NCI-H2081 (cell line): ENCODE results near the gene KMT5B.

Source experiments
- DNase-seq, 2 experiments: peaks; one replicate each; lab custom pipeline; 2025; lab: John Stamatoyannopoulos, UW

The KMT5B gene

DNA sequence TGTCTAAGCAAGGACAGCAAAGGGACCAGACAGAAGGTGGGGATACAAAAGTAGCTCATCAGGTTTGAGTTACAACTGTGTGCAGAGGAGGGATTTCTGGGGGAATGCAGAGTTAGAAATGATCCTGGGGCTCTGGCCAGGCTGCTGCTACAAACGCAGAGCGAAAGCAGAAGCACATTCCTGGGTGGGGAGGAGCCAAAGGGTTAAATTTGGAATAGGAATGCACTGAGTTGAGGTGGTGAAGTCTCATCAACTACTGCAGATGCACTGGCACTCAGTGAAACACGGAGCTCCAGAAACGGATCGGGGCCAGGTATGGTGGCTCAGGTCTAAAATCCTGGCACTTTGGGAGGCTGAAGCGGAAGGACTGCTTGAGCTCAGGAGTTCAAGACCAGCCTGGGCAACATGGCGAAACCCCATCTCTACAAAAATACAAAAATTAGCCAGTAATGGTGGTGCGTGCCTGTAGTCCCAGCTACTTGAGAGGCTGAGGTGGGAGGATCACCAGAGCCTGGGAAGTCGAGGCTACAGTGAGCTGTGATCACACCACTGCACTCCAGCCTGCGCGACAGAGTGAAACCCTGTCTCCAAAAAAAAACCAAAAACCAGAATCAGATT is 95.1 kb downstream of the KMT5B start:
- DNase-seq = no peak

DNA sequence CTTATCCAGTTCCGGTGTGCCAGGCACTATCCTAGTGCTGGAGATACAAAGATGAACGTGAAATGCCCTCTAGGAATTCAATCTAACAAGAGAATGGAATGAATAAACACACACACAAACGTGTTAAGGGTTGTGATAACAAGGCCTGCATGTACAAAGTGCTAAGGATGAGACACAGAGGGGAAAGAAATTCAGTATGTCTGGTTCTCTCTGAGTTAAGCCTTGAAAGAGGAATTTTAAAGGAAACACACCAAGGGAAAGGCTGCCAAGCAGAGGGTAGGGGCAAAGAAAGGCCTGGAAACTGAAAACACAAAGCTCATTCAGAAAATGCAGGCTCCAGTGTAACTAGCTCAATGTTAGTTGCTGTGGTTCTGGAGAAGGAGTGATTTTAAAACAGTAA is 96.1 kb downstream of the KMT5B start:
- no peak for DNase-seq

DNA sequence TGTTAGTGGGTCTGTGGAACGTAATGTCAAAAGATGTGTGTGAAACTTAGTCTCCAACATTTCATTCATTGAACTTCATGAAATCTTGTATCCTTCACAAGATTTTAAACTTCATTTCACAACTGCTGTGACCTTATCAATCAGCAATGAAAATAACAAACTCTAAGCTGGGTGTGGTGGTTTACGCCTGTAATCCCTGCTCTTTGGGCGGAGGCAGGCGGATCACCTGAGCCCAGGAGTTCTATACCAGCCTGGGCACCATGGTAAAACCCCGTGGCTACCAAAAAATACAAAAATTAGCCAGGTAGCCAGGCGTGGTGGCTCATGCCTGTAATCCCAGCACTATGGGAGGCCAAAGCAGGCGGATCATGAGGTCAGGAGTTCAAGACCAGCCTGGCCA is 97.0 kb downstream of the KMT5B start:
- DNase-seq = no peak

DNA sequence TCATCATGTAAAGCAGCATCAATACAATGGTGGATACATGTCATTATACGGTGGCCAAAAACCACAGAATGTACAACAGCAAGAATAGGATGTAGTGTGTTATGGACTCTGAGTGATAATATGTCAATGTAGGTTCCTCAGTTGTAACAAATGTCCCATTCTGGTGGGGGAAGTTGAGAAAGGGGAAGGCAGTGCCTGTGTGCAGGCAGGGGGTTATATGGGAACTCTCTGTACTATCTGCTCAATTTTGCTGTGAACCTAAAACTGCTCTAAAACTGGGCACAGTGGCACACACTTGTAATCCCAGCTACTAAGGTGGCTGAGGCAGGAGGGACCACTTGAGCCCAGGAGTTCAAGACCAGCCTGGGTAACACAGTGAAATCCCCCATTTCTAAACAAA is 97.8 kb downstream of the KMT5B start:
- DNase-seq = no peak

DNA sequence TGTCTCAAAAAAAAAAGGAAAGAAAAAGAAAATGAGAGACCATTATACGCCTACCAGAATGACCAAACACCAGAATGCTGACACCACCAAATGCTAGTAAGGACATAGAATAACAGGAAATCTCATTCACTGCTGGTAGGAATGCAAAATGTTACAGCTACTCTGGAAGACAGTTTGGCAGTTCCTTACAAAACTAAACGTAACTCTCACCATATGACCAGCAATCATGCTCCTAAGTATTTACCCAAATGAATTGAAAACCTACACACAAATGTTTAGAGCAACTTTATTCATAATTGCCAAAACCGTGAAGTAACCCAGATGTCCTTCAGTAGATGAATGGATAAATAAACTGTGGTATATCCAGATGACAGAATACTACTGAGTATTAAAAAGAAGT is 99.1 kb downstream of the KMT5B start:
- DNase-seq = no peak

DNA sequence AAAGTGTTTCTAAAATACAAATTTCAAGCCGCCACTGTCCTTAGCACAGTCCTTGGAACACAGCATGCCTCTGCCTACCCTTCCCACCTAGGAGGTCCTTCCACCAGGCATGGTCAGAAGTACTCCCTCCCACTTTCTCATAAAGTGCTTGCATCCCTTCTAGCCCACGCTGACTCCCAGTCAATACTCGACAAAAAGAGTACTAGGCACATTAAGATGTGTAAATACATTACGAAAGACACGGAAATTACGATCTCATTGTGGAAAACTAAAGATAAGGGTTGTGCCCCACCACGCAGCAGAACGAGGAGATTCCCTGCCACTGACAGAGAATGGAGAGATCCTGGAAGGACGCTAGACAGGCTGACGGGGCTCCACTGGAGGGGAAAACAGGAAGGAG is 105.4 kb downstream of the KMT5B start:
- no peak for DNase-seq

DNA sequence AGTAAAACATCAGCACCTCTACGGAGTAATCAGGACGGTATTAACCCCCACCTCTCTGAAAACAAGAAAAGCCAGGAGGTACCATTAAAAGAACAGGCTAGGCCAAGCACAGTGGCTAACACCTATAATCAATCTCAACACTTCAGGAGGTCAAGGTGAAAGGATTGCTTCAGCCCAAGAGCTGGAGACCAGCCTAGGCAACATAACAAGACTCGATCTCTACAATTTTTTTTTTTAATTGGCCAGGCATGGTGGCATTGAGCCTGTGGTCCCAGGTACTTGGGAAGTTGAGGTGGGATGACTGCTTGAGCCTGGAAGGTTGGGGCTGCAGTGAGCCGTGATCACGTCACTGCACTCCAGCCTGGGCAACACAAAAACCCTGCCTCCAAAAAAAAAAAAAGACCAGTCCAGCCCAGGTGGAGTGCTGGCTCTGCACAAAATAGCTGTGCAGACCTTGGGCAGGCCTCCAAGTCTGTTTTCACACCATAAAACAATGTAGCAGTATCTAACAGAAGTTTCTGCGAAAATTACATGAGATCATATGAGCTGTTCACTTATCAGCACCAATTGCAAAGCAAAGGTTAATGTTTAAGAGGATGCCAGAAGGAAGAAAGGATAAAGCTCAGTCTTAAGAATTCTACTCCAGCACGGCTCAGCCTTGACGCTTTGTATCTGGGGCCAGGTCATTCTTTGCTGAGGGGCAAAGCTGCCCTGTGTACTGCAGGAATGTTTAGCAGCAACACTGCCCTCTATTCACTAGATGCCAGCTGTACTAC is 106.7 kb downstream of the KMT5B start:
- DNase-seq = no peak
